ENCODE results near the gene G3BP2.

DNA sequence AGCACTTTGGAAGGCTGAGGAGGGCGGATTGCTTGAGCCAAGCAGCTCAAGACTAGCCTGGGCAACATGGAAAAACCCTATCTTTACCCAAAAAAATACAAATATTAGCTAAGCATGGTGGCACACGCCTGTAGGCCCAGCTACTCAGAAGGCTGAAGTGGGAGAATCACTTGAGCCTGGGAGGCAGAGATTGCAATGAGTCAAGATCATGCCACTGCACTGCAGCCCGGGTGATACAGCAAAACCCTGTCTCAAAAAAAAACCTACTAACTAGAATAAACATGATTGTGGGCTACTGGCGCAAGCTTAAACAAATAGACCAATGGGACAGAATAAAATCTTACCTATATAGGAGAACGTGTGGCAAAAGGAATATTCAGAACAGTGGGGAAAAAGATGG lies 50.2 kb downstream of the G3BP2 start:
- TF ChIP-seq, protein P1, sequence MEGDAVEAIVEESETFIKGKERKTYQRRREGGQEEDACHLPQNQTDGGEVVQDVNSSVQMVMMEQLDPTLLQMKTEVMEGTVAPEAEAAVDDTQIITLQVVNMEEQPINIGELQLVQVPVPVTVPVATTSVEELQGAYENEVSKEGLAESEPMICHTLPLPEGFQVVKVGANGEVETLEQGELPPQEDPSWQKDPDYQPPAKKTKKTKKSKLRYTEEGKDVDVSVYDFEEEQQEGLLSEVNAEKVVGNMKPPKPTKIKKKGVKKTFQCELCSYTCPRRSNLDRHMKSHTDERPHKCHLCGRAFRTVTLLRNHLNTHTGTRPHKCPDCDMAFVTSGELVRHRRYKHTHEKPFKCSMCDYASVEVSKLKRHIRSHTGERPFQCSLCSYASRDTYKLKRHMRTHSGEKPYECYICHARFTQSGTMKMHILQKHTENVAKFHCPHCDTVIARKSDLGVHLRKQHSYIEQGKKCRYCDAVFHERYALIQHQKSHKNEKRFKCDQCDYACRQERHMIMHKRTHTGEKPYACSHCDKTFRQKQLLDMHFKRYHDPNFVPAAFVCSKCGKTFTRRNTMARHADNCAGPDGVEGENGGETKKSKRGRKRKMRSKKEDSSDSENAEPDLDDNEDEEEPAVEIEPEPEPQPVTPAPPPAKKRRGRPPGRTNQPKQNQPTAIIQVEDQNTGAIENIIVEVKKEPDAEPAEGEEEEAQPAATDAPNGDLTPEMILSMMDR (IDR thresholded peaks at IDR 0.05 in 4 of 5, conservative IDR thresholded peaks at IDR 0.05 in 1 of 5), result no peak
- no peak for TF ChIP-seq POLR2A (IDR thresholded peaks at IDR 0.05)

Data from gastrocnemius medialis (tissue), 4 donors.